ENCODE measurements around the gene WASL.
"Not testable (repeated sequence)": the region's sequence is repeated elsewhere in the genome, so short reads cannot be mapped to it uniquely, and the experiment has no call there.

WASL gene

DNA sequence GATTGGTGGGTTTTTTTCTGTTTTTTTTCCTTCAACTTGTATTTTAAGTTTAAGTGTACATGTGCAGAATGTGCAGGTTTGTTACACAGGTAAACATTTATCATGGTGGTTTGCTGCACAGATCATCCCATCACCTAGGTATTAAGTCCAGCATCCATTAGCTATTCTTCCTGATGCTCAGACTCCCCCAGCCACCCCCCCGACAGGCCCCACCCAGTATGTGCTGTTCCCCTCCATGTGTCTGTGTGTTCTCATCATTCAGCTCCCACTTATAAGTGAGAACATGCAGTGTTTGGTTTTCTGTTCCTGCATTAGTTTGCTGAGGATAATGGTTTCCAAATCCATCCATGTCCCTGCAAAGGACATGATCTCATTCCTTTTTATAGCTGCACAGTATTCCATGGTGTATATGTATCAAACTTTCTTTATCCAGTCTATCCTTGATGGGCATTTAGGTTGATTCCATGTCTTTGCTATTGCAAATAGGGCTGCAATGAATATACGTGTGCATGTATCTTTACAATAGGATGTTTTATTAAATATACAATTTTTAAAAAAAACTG, 114.7 kb downstream of the WASL start:
- DNase-seq (ENCODE audit: low read depth in 4 of 4, low spot score in 1 of 4), result not testable (repeated sequence)

DNA sequence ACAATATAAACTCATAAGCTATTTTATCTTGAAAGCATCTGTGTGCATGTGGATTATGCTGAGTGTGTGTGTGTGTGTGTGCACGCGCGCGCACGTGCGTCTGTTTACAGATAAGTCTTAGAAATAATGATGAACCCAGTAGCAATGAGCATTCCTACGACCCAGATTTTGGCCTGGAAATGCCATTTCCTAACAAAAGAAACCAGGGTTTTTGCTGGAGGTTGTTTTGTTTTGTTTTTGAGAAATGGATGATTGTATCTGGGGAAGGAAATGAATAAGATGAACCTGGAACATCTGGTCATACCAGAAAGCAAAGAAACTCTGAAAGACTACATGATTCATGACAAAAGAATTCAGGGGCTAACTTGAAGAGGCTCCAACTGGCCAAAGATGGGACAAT, 115.2 kb downstream of the WASL start:
- DNase-seq (ENCODE audit: low read depth in 4 of 4, low spot score in 1 of 4), result no peak

DNA sequence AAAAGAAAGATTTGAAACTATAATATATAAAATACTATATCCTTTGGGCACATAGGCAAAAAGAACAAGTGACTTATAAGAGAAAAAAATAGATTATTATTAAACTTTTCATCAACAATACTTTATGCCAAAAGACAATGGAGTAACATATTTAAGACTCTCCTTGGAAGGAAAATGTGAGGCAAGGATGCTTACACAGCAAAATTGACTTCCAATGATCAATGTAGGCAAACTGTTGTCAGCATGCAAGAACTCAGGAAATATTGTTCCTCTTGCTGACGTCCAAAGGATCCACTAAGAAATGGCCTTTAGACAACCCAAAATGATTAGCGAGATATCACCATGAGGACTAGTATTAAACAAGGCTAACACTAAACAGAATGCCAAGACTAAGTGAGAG, 116.0 kb downstream of the WASL start:
- no peak for DNase-seq (ENCODE audit: low read depth in 4 of 4, low spot score in 1 of 4)
